ENCODE data around the gene NEU4.
"Not testable (repeated sequence)": the region's sequence is repeated elsewhere in the genome, so short reads cannot be mapped to it uniquely, and the experiment has no call there.

NEU4 gene

DNA sequence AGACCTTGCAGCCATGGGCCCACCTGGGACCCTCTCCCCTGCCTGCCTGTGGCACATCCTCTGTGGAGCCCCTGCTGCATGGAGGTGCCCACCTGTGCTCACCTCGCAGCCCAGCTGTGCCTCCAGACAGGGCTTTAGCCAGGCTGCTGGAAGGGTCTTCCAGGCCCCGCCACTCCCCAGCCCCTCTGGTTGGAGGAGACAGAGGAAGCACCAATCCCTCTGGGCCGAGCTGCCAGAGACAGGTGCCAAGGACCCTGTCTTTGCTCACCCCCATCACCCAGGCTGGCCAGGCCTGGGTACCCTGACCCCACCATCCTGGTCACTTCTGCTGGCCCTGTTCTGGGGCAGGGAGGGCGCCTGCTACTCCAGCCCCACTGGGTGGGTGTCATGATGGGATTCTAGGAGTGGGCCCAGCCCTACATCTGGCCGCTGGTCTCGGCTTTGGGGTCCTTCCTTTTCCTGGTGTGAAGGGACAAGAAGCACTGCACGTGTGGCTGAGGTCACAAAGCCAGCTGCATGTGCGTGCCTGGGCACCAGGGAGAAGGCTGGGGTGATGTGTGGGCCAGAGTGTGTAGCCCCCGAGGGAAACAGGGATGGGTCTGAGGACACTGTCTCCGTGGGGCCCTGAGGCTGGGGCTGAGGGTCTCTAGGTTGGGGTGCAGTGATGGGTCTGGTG lies 9.3 kb upstream of the NEU4 start:
- DNase-seq (ENCODE audit: low read depth): no peak

- not testable (repeated sequence) for DNase-seq (ENCODE audit: low read depth)
Observed at GRCh38 chr2:241800198-241800903, 8.6 kb upstream of the NEU4 start.

DNA sequence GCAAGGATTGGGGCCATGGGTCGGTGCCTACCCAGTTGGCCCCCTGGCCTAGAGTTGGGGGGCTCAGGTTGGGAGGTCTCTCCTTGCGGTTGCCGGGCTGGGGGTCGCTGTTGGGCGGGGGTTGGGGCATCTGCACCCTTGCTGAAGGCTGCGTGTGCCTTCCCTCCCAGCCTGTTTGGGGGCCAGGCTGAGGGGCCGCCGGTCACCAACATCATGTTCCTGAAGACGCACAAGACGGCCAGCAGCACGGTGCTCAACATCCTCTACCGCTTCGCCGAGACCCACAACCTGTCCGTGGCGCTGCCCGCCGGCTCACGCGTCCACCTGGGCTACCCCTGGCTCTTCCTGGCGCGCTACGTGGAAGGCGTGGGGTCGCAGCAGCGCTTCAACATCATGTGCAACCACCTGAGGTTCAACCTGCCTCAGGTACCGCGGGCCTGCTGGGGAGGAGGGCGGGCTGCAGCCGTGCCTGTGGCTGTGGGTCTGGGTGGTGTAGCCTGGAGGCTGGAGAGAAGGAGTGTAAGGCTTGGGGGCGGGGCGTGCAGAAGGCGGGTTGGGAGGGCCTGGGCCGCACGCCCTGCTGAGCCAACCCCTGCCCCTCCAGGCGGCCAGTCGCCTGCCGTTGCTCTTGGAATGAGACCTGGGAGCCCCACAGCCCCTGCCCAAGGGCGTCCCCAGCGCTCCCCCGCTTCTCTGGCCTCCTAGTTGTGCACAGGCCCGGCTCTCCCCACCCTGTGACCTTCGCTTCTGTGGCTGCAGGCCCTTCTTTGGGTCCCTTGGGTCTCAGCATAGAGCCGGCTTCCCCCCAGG lies 7.2 kb upstream of the NEU4 start:
- no peak for DNase-seq (ENCODE audit: low read depth)

DNA sequence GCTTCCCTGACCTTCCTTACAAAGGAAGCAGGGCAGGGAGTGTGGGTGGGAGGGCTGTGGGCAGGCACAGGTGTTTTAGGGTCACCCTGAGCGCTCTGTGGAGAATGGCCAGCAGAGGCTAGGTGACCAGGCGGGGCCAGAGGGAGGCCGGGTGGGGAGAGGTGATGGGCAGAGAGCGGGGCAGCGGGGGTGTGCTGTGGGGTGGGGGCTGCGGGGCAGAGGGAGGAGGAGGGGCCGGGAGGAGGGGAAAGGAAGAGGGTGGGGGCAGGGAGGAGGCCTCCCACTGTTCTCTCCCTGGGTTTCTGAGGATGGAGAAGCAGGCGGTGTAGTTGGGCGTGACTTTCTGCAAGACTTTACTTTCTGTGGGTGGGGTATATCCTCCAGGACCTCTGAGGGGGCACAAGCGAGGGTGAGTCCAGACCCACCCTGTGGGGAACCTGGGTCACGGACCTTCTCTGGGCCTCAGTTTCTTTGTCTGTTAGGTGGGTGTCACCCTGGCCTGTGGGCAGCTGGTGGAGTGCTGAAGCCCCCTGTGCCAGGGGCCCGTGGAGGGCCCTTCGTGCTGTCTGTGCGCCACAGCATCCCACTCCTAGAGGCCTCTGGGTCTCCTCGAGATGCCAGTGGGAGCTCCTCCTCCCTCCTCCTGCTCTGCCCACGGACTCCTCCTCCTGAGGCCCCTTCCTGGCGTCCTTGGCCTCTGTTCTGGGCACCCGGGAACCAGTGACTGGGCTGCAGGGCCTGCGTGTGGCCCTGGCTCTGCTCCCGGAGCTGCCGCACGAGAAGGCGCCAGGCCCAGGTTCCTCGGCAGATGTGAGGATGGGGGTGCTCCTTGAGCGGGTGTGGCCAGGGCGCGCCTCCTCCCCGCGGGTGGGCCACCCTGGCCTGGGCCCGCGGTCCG lies 6.3 kb upstream of the NEU4 start:
- DNase-seq (ENCODE audit: low read depth): no peak

DNA sequence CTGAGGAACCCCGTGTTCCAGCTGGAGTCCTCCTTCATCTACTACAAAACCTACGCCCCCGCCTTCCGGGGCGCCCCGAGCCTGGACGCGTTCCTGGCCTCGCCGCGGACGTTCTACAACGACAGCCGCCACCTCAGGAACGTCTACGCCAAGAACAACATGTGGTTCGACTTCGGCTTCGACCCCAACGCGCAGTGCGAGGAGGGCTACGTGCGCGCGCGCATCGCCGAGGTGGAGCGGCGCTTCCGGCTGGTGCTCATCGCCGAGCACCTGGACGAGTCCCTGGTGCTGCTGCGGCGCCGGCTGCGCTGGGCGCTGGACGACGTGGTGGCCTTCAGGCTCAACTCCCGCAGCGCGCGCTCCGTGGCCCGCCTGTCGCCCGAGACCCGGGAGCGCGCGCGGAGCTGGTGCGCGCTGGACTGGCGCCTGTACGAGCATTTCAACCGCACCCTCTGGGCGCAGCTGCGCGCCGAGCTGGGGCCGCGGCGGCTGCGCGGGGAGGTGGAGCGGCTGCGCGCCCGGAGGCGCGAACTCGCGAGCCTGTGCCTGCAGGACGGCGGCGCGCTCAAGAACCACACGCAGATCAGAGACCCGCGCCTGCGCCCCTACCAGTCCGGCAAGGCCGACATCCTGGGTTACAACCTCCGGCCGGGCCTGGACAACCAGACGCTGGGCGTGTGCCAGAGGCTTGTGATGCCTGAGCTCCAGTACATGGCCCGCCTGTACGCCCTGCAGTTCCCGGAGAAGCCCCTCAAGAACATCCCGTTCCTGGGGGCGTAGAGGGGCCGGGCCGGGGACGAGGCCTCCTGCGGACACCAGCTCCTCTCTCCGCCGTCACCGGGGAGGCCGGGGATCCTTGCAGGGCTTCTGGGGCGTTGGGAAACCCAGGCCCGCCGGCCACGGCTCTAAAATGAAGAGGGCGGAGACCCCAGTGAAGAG lies 5.3 kb upstream of the NEU4 start:
- DNase-seq (ENCODE audit: low read depth): no peak

DNA sequence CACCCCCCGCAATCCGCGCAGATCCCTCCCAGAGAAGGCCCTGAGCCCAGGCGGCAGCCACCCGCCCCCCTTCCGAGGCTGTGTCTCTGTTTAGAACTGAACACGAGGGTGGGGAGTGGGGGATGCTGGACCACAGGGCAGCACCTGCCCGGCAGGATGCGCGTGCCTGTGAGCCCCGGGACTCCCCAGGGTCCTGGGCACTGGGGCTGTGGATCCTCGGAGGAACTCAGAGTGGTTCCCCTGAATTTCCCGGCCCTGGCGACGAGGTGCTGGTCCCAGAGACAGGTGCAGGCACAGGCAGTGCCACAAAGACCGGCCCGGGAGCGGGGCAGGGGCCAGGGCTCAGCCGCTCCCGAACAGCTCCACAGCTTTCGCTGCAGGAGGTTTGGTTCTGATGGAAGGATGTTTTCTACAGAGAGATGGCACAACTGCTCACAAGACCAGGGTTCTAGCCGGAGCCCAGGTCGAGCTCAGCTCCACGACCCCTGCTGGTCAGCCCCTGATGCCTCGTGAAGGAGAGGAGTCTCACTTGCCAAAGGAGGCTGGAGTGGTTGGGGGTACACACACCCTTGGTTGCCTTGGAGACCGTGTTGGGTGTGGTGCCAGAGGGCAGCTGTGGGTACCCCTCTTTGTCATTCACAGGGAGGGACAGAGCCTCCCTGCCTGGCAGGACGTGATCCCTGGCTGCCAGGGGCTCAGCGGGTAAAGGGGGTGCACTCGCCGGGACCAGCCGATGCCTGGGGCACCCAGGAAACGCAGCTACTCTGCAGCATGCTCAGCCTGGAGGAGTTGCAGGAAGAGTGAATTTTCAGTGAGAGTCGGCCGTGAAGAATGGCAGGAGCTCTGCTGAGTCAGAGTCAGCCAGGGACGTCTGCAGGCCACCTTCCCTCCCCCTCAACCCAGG lies 4.4 kb upstream of the NEU4 start:
- no peak for DNase-seq (ENCODE audit: low read depth)

GRCh38 chr2:241806217-241806616 lies 2.8 kb upstream of the NEU4 start:
- DNase-seq (ENCODE audit: low read depth): not testable (repeated sequence)

- DNase-seq (ENCODE audit: low read depth): no peak
Observed at GRCh38 chr2:241808051-241808720, 807 bp upstream of the NEU4 start.

- no peak for DNase-seq (ENCODE audit: low read depth)
Observed at GRCh38 chr2:241809383-241810306, 652 bp downstream of the NEU4 start.

- no peak for DNase-seq (ENCODE audit: low read depth)
Observed at GRCh38 chr2:241810307-241811200, 1.6 kb downstream of the NEU4 start.

DNA sequence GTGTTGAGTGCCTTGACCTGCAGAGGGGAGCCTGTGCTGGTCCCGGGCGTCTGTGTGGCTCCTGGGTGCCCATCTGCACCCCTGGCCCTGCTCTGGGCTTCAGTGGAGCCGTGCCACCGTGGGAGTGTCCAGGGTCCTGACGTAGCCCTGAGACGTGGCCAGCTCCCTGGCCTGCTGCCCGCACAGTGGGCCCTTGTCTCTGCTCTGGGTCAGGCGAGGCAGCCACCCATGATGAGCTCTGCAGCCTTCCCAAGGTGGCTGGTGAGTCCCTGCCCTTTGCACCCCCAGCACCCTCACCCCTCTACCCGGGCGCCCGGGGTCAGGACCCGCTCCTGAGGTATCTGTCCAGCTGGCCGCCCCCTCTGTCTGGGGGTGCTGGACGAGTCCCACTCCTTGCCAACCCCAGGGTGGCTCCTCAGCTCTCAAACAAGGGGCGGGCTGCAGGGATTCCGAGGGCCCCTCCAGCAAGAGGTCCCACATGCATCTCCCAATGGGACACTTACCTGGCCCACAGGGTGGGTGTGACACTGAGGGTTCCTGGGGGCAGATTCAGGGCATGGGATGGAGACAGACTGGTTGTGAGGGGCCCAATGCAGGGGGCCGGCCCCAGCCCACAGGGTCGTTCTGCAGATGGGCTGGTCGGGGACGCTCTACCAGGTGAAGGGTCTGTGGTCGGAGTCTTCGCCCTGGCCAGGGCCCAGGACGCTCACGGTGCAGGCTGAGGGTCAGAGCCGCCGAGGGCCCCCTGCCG lies 2.4 kb downstream of the NEU4 start:
- no peak for DNase-seq (ENCODE audit: low read depth)

DNA sequence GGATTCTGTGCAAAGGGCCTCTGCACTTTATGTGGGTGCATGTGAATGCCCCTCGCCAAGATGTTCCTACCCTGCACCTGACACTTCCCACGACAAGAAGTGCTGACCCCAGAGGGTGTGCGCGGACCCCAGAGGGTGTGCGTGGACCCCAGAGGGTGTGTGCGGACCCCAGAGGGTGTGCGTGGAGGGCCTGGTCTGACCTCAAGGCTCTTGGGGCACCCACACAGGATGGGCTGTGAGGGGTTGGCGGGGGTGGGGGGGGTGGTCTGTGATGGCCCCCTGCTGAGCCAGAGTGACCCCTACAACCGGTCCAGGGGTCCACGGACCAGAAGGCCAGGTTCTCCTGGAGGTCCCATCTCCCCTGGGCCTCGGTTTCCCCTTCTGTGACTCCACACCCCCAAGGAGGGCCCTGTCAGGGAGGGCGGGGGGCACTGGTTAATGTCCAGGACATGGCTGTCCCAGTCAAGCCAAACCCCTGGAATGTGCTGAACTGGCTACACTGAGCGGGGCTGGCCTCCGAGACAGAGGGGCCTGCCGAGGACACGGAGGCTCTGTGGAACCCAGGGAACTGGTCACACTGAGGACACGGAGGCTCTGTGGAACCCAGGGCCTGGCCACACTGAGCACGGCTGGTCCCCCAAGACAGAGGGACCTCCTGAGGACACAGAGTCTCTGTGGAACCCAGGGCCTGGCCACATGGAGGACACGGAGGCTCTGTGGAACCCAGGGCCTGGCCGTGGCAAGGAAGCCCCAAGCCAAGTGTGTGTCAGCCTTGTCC lies 3.1 kb downstream of the NEU4 start:
- no peak for DNase-seq (ENCODE audit: low read depth)

- no peak for DNase-seq (ENCODE audit: low read depth)
Observed at GRCh38 chr2:241812730-241813643, 4.0 kb downstream of the NEU4 start.

- no peak for DNase-seq (ENCODE audit: low read depth)
Observed at GRCh38 chr2:241813644-241814392, 4.8 kb downstream of the NEU4 start.

All from HS-27A (cell line).